Keratinocyte (primary cell): Measurements from ENCODE around the gene MYO1H.

Source experiments
- EZH2 ChIP-seq: IDR thresholded peaks from one replicate; pipeline ENCODE4 v1.6.1; 2012; ENCODE audit warnings: inconsistent platforms, mild to moderate bottlenecking, low read length, moderate library complexity
- TF ChIP-seq, protein P1 (sequence below), 3 experiments: IDR thresholded peaks in 1 of 3; conservative IDR thresholded peaks in 1 of 3; optimal IDR thresholded peaks in 1 of 3; 2 replicates in 2 of 3; 3 replicates in 1 of 3; pipeline versions ENCODE3 to v1.5.1; 2011; ENCODE audit warnings: low read length in 3 of 3, mild to moderate bottlenecking in 3 of 3, moderate library complexity in 2 of 3, control low read depth in 1 of 3, inconsistent platforms in 1 of 3; ENCODE audit not compliant: insufficient read depth in 2 of 3; ENCODE audit errors: extremely low read depth in 1 of 3

DNA sequence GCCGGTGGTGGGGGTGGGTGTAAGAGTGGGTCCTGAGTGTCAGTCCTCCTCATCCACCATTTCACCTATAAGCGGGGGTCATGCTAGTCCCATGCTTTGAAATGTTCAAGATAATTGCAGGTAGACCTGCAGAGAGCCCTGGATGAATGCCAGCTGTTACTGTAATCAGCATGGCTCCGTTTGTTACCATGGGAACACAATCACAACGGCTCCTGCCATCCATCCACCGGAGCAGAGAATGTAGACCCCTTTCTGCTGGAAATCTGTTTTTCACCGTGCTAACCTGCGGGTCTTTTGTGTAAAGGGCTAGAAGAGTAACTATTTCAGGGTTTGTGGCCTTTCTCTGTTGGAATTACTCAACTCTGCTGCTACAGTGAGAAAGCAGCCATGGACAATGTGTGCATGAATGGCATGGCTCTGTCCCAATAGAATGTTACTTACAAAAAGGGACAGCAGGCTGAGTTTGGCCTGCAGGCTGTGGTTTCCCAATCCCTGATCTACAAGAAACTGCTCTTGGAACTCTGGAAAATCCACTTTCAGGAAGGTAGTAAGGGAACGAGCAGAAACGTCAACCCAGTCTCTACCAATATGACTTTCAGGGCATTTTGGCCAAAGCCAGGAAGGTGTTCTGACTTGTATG lies 93.3 kb downstream of the MYO1H start:
- TF ChIP-seq, protein P1, sequence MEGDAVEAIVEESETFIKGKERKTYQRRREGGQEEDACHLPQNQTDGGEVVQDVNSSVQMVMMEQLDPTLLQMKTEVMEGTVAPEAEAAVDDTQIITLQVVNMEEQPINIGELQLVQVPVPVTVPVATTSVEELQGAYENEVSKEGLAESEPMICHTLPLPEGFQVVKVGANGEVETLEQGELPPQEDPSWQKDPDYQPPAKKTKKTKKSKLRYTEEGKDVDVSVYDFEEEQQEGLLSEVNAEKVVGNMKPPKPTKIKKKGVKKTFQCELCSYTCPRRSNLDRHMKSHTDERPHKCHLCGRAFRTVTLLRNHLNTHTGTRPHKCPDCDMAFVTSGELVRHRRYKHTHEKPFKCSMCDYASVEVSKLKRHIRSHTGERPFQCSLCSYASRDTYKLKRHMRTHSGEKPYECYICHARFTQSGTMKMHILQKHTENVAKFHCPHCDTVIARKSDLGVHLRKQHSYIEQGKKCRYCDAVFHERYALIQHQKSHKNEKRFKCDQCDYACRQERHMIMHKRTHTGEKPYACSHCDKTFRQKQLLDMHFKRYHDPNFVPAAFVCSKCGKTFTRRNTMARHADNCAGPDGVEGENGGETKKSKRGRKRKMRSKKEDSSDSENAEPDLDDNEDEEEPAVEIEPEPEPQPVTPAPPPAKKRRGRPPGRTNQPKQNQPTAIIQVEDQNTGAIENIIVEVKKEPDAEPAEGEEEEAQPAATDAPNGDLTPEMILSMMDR (optimal IDR thresholded peaks at IDR 0.05 in 1 of 3, IDR thresholded peaks at IDR 0.05 in 1 of 3, conservative IDR thresholded peaks at IDR 0.05 in 1 of 3; ENCODE audit: extremely low read depth in 1 of 3, insufficient read depth in 2 of 3, low read length in 3 of 3) = no peak
- no peak for TF ChIP-seq EZH2
